ENCODE measurements around the gene CEP83. TPM values are rescaled to one million over a fixed set of nuclear protein-coding genes. Genes with fewer than 3 reads are reported as not detected.

The CEP83 gene
- polyA plus RNA-seq (8.1 and 19.5 TPM in 2 replicates), polyA minus RNA-seq (26.8 and 27.9 TPM in 2 replicates)

- H3K9me2 ChIP-seq (ENCODE audit: insufficient read depth, low read length), result no peaks in the 10 kb centered on the region
- no peaks in the 10 kb centered on the region for H3K36me3 ChIP-seq (ENCODE audit: insufficient read depth, low read length)
- peak within 1 kb of the TSS; percentile 94 for H3K4me2 ChIP-seq (ENCODE audit: low read length)
- peak within 1 kb of the TSS; percentile 94 for H3K4me3 ChIP-seq (ENCODE audit: low read length)
- peak within 1 kb of the TSS; percentile 97 for H2AFZ ChIP-seq (ENCODE audit: low read depth, low read length)
- no peaks in the 10 kb centered on the region for H3K27me3 ChIP-seq (ENCODE audit: insufficient read depth, low read depth, low read length)
- TF ChIP-seq REST (IDR thresholded peaks at IDR 0.05; ENCODE audit: borderline replicate concordance) (peak; percentile 84), RAD21 (conservative IDR thresholded peaks at IDR 0.05) (peak; percentile 48), MXI1 (conservative IDR thresholded peaks at IDR 0.05; ENCODE audit: poor library complexity, severe bottlenecking) (peak; percentile 88), SMC3 (conservative IDR thresholded peaks at IDR 0.05; ENCODE audit: poor library complexity) (peak; percentile 38), TAF1 (IDR thresholded peaks at IDR 0.05; ENCODE audit: low read depth) (peak; percentile 52), CTCF (IDR thresholded peaks at IDR 0.05; ENCODE audit: poor library complexity, severe bottlenecking) (no peak), EZH2 (IDR thresholded peaks at IDR 0.05; ENCODE audit: borderline replicate concordance, insufficient read depth, low read length, poor library complexity, severe bottlenecking) (no peak), POLR2AphosphoS5 (IDR thresholded peaks at IDR 0.05) (peak; percentile 93), EP300 (conservative IDR thresholded peaks at IDR 0.05; ENCODE audit: poor library complexity, severe bottlenecking) (peak; percentile 43)
- no peaks in the 10 kb centered on the region for H4K20me1 ChIP-seq (ENCODE audit: insufficient read depth)
- peaks cover 6% of the 10 kb centered on the region for H3K79me2 ChIP-seq (replicated peaks; ENCODE audit: insufficient read depth, low read length)
- H3K27ac ChIP-seq (ENCODE audit: low read length), result peak within 1 kb of the TSS; percentile 78
- peaks cover 4% of the 10 kb centered on the region for H3F3A ChIP-seq (ENCODE audit: insufficient read depth, low read length, poor library complexity, severe bottlenecking)
- no peaks in the 10 kb centered on the region for H3K9me3 ChIP-seq (ENCODE audit: low read length)
- H3K9ac ChIP-seq (ENCODE audit: low read length), result peak within 1 kb of the TSS; percentile 80
Observed at GRCh38 chr12:94459728-94460615, at the start of gene CEP83. Gene CEP83, minus strand, starts transcription at chr12:94459867. Its CDS starts 47,377 bp downstream, at chr12:94412490.

GRCh38 chr12:94509317-94509716 is 49.6 kb upstream of the CEP83 start:
- no peak overlapping the region for H2AFZ ChIP-seq (ENCODE audit: low read depth, low read length)
- H3K4me2 ChIP-seq (ENCODE audit: low read length), result no peak overlapping the region
- no peaks in the 10 kb centered on the region for H3K79me2 ChIP-seq (replicated peaks; ENCODE audit: insufficient read depth, low read length)
- no peak overlapping the region for H3K9ac ChIP-seq (ENCODE audit: low read length)
- no peaks in the 10 kb centered on the region for H3K9me3 ChIP-seq (ENCODE audit: low read length)
- no peaks in the 10 kb centered on the region for H3F3A ChIP-seq (ENCODE audit: insufficient read depth, low read length, poor library complexity, severe bottlenecking)
- H4K20me1 ChIP-seq (ENCODE audit: insufficient read depth), result no peaks in the 10 kb centered on the region
- no peaks in the 10 kb centered on the region for H3K9me2 ChIP-seq (ENCODE audit: insufficient read depth, low read length)
- TF ChIP-seq RAD21 (conservative IDR thresholded peaks at IDR 0.05), result no peak
- no peak for TF ChIP-seq REST (IDR thresholded peaks at IDR 0.05; ENCODE audit: borderline replicate concordance)
- no peak for TF ChIP-seq EP300 (conservative IDR thresholded peaks at IDR 0.05; ENCODE audit: poor library complexity, severe bottlenecking)
- no peak for TF ChIP-seq TAF1 (IDR thresholded peaks at IDR 0.05; ENCODE audit: low read depth)
- TF ChIP-seq MXI1 (conservative IDR thresholded peaks at IDR 0.05; ENCODE audit: poor library complexity, severe bottlenecking), result no peak
- TF ChIP-seq POLR2AphosphoS5 (IDR thresholded peaks at IDR 0.05), result no peak
- TF ChIP-seq SMC3 (conservative IDR thresholded peaks at IDR 0.05; ENCODE audit: poor library complexity), result no peak
- TF ChIP-seq EZH2 (IDR thresholded peaks at IDR 0.05; ENCODE audit: borderline replicate concordance, insufficient read depth, low read length, poor library complexity, severe bottlenecking), result no peak
- no peak for TF ChIP-seq CTCF (IDR thresholded peaks at IDR 0.05; ENCODE audit: poor library complexity, severe bottlenecking)
- H3K27me3 ChIP-seq (ENCODE audit: insufficient read depth, low read depth, low read length), result no peaks in the 10 kb centered on the region
- H3K4me3 ChIP-seq (ENCODE audit: low read length), result no peak overlapping the region
- H3K36me3 ChIP-seq (ENCODE audit: insufficient read depth, low read length), result no peaks in the 10 kb centered on the region
- H3K27ac ChIP-seq (ENCODE audit: low read length), result no peak overlapping the region

Data from neural cell (in vitro differentiated cells).